ENCODE results near the gene HOMEZ. TPM values are rescaled to one million over a fixed set of nuclear protein-coding genes. Genes with fewer than 3 reads are reported as not detected.

Gene HOMEZ
- total and polyA plus RNA-seq, 3 donors from 2014 or later: 31.7 to 71.6 (median 37.7) TPM

DNA sequence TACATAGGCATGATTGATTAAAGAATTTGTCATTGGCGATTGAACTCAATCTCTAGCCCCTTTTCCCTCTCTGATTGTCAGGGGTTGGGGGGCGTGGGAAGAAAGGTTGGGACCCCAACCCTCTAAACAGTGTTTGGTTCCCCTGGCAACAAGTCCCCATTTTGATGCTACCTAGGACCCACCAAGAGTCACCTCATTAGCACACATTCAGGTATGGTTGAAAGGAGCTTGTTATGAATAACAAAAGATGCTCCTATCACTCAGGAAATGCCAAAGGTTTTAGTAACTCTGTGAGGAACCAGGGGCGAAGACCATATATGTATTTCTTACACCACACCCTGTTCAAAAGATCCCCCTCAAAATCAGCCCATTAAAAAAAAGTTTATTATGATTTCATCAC, 33.9 kb downstream of the HOMEZ start:
- intact Hi-C loops (cut with DNase I; ENCODE audit: low total_unique reads): no loop called here
- TF ChIP-seq POLR2A (IDR thresholded peaks at IDR 0.05): no peak
- TF ChIP-seq CTCF (IDR thresholded peaks at IDR 0.05): no peak
- Histone ChIP-seq H3K36me3 (ENCODE audit: low read depth, missing control alignments) (no peaks in the 10 kb centered on the region), H3K4me3 (no peak overlapping the region), H3K9me3 (no peaks in the 10 kb centered on the region), H3K27ac (no peak overlapping the region), H3K27me3 (no peaks in the 10 kb centered on the region), H3K4me1 (no peaks in the 10 kb centered on the region)
- DNase-seq: no peak
- 57 to 77% methylated on average over 2 to 3 of the region's 3 CpGs for WGBS, 2 donors

DNA sequence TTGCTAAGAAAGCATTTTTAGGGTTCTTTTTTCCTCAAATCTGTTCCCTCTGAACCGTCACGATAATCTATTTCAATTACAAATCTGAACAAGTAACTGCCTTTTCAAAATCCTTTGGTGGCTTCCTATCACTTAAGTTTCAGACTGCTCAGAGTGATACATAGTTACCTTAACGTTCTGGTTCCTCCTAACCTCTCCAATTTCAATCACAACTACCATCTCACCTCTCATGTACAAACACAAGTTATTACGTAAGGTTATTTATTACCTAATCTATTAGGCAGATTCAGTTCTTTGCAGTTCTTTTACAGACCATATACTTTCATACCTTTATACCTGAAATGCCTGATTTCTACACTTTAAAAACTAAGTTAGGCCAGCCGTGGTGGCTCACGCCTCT, 36.1 kb downstream of the HOMEZ start:
- Histone ChIP-seq H3K4me3 (no peak overlapping the region), H3K9me3 (no peaks in the 10 kb centered on the region), H3K27me3 (no peaks in the 10 kb centered on the region), H3K4me1 (no peaks in the 10 kb centered on the region), H3K36me3 (ENCODE audit: low read depth, missing control alignments) (no peaks in the 10 kb centered on the region), H3K27ac (no peak overlapping the region)
- 65 to 70% methylated on average over 6 of the region's 6 CpGs for WGBS, 2 donors
- DNase-seq: no peak
- TF ChIP-seq CTCF (IDR thresholded peaks at IDR 0.05) (no peak), POLR2A (IDR thresholded peaks at IDR 0.05) (no peak)
- intact Hi-C loops (cut with DNase I; ENCODE audit: low total_unique reads): no loop called here

DNA sequence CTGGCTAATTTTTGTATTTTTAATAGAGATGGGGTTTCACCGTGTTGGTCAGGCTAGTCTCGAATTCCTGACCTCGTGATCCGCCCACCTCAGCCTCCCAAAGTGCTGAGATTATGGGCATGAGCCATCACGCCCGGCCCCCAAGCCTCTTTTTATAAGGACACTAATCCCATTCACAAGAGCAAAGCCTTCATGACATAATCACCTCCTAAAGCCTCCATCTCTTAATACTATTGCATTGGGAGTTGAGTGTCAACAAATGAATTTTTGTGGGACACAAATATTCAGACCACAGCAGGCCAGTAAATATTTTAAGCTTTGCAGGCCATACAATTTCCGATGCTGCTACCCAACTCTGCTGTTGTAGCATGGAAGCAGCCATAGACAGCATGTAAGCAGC, 37.3 kb downstream of the HOMEZ start:
- H3K27me3 ChIP-seq: no peaks in the 10 kb centered on the region
- 91 to 95% methylated on average over 7 of the region's 7 CpGs for WGBS, 2 donors
- H3K27ac ChIP-seq: no peak overlapping the region
- DNase-seq: no peak
- H3K4me1 ChIP-seq: no peaks in the 10 kb centered on the region
- H3K36me3 ChIP-seq (ENCODE audit: low read depth, missing control alignments): no peaks in the 10 kb centered on the region
- TF ChIP-seq POLR2A (IDR thresholded peaks at IDR 0.05) (no peak), CTCF (IDR thresholded peaks at IDR 0.05) (no peak)
- no peaks in the 10 kb centered on the region for H3K9me3 ChIP-seq
- intact Hi-C loops (cut with DNase I; ENCODE audit: low total_unique reads): no loop called here
- H3K4me3 ChIP-seq: no peak overlapping the region

DNA sequence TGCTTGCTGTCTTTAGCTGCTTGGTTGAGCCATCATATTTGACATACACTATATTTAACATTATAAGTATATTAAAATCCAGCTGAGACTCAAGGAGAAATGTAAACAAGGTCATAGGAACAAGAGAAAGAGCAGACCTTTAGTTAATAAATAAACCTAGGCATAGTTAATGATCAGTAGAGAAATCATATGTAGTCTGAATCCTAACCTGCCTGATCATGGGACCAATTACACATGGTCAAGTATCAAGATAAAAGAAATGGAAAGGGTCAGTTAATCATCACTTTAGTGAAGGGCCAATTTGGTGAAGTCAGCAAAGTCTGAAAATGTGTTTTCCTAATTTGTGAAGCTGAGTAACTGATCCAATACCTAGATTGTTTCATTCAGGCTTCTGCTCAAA, 40.6 kb downstream of the HOMEZ start:
- no peaks in the 10 kb centered on the region for H3K36me3 ChIP-seq (ENCODE audit: low read depth, missing control alignments)
- H3K27me3 ChIP-seq: no peaks in the 10 kb centered on the region
- no peak for DNase-seq
- no peak overlapping the region for H3K4me3 ChIP-seq
- no peak for TF ChIP-seq CTCF (IDR thresholded peaks at IDR 0.05)
- TF ChIP-seq POLR2A (IDR thresholded peaks at IDR 0.05): no peak
- no peaks in the 10 kb centered on the region for H3K4me1 ChIP-seq
- no peak overlapping the region for H3K27ac ChIP-seq
- H3K9me3 ChIP-seq: no peaks in the 10 kb centered on the region
- intact Hi-C loops (cut with DNase I; ENCODE audit: low total_unique reads): no loop called here

DNA sequence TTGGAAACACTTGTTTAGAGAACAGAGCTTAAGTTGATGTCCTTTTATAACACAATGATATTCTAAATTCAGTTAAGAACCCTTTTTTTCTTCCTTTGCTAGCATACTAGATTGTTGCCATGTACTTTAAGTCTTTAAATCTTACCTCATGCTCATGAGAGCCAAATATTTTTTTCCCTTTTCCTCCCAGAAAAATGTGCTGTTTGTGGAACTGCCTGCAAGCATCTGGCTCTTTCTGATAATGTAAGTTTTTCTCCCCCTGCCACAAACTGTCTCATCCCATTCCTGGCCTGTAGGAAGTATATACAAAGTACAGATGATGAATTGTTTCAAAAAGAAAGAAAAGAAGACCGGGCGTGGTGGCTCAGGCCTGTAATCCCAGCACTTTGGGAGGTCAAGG, 42.9 kb downstream of the HOMEZ start:
- 86 to 91% methylated on average over 2 of the region's 2 CpGs for WGBS, 2 donors
- no peaks in the 10 kb centered on the region for H3K9me3 ChIP-seq
- intact Hi-C loops (cut with DNase I; ENCODE audit: low total_unique reads): no loop called here
- no peaks in the 10 kb centered on the region for H3K36me3 ChIP-seq (ENCODE audit: low read depth, missing control alignments)
- TF ChIP-seq POLR2A (IDR thresholded peaks at IDR 0.05) (no peak), CTCF (IDR thresholded peaks at IDR 0.05) (no peak)
- no peaks in the 10 kb centered on the region for H3K27me3 ChIP-seq
- H3K4me3 ChIP-seq: no peak overlapping the region
- no peak for DNase-seq
- no peak overlapping the region for H3K27ac ChIP-seq
- no peaks in the 10 kb centered on the region for H3K4me1 ChIP-seq
